CD4-positive, alpha-beta T cell (primary cell): Measurements from ENCODE around the gene KRTAP10-7. TPM values are rescaled to one million over a fixed set of nuclear protein-coding genes. Genes with fewer than 3 reads are reported as not detected.
"Not testable (repeated sequence)": the region's sequence is repeated elsewhere in the genome, so short reads cannot be mapped to it uniquely, and the experiment has no call there.

Experiments
- ATAC-seq: fragments of 200-7000 bp; cut with Tn5 transposase; one replicate; pipeline ENCODE4 v1.10.0; 2022; ENCODE audit warnings: mild to moderate bottlenecking; ENCODE audit not compliant: poor library complexity
- CTCF ChIA-PET: fragments of 350-600 bp; sonication (Branson Sonifier 250); formaldehyde crosslinking; loops from one replicate; lab custom pipeline; 2021; ENCODE audit warnings: antibody characterized with exemption, inconsistent platforms; lab: Charles Lee
- POLR2A ChIA-PET: fragments of 350-600 bp; sonication (Branson Sonifier 250); formaldehyde crosslinking; loops from one replicate; lab custom pipeline; 2021; ENCODE audit warnings: antibody characterized with exemption, inconsistent platforms; lab: Charles Lee
- DNase-seq, 14 experiments: peaks; one replicate each; pipeline ENCODE4 v3.0.0-alpha.2; 2013 to 2020; ENCODE audit warnings: mixed read lengths in 2 of 14
- H3K27ac ChIP-seq, 2 donors: one replicate each; pipeline versions ENCODE4 v1.5.1 to v1.7.0; 2013; ENCODE audit warnings: low read length in 2 of 2, low read depth in 1 of 2, mild to moderate bottlenecking in 1 of 2
- H3K27me3 ChIP-seq, 2 experiments: 1 replicate in 1 of 2; 2 replicates in 1 of 2; pipeline versions ENCODE4 v1.6.1 to v1.7.0; 2013; ENCODE audit warnings: low read length in 2 of 2, control low read depth in 1 of 2, mild to moderate bottlenecking in 1 of 2, moderate library complexity in 1 of 2; ENCODE audit not compliant: insufficient read depth in 2 of 2, control insufficient read depth in 1 of 2
- H3K36me3 ChIP-seq: one replicate; pipeline ENCODE4 v1.6.1; 2013; ENCODE audit warnings: low read length, control low read depth; ENCODE audit not compliant: insufficient read depth
- H3K4me1 ChIP-seq: one replicate; pipeline ENCODE4 v1.6.1; 2013; ENCODE audit warnings: low read length, control low read depth; ENCODE audit not compliant: insufficient read depth
- H3K4me3 ChIP-seq: one replicate; pipeline ENCODE4 v1.5.1; 2013; ENCODE audit warnings: mild to moderate bottlenecking, low read length, moderate library complexity
- H3K9me3 ChIP-seq, 2 experiments: 1 replicate in 1 of 2; 2 replicates in 1 of 2; pipeline versions ENCODE4 v1.6.1 to v1.7.0; 2013; ENCODE audit warnings: low read length in 2 of 2, mild to moderate bottlenecking in 2 of 2, control low read depth in 1 of 2, moderate library complexity in 1 of 2; ENCODE audit not compliant: control insufficient read depth in 1 of 2, insufficient read depth in 1 of 2
- H3K27ac Mint-ChIP-seq: one replicate; pipeline ENCODE4 v1.8.0; 2020; ENCODE audit warnings: mixed read lengths
- H3K27me3 Mint-ChIP-seq: one replicate; pipeline ENCODE4 v1.8.0; 2021; ENCODE audit warnings: mixed read lengths
- H3K36me3 Mint-ChIP-seq: one replicate; pipeline ENCODE4 v1.8.0; 2021; ENCODE audit warnings: low read depth, mixed read lengths
- H3K4me1 Mint-ChIP-seq: one replicate; pipeline ENCODE4 v1.8.0; 2021; ENCODE audit warnings: low read depth, mixed read lengths
- H3K4me3 Mint-ChIP-seq: one replicate; pipeline ENCODE4 v1.8.0; 2020; ENCODE audit warnings: mild to moderate bottlenecking, mixed read lengths
- H3K9me3 Mint-ChIP-seq: one replicate; pipeline ENCODE4 v1.8.0; 2020; ENCODE audit warnings: mixed read lengths
- CTCF ChIP-seq: fragments of 200-600 bp; IDR thresholded peaks from one replicate; pipeline ENCODE4 v1.8.0; 2022; ENCODE audit warnings: antibody characterized with exemption, mild to moderate bottlenecking
- intact Hi-C, 2 experiments: fragments of 100-400 bp; cut with DNase I in 1 of 2; cut with micrococcal nuclease in 1 of 2; formaldehyde crosslinking; loops; one replicate each; pipeline versions ENCODE4 v1.15.1 to v1.9.0; 2023 to 2025; cut with DNase I, micrococcal nuclease
- total RNA-seq, 174 experiments: library from RNA in 2 of 174; stranded (reverse) in 2 of 174; gene quantifications; one replicate each; pipeline ENCODE4 v1.2.3 and lab custom pipeline; 2021 to 2026

Gene KRTAP10-7
- total RNA-seq, 2 experiments from 2014 or later = not detected

GRCh38 chr21:44589586-44590305 lies 10.7 kb upstream of the KRTAP10-7 start:
- Mint-ChIP-seq H3K27me3 (peaks cover 41% of the 10 kb centered on the region), H3K27ac (no peak overlapping the region), H3K36me3 (no peaks in the 10 kb centered on the region), H3K9me3 (no peaks in the 10 kb centered on the region), H3K4me3 (no peak overlapping the region), H3K4me1 (no peaks in the 10 kb centered on the region)
- DNase-seq = no peak
- ATAC-seq = no peak
- H3K4me3 ChIP-seq = no peak overlapping the region
- intact Hi-C loops = no loop called here
- POLR2A ChIA-PET = no interaction called here
- peaks cover 0 to 15% of the 10 kb centered on the region in 2 experiments for H3K27me3 ChIP-seq
- H3K9me3 ChIP-seq = peaks cover 0 to 3% of the 10 kb centered on the region in 2 experiments
- no peaks in the 10 kb centered on the region for H3K4me1 ChIP-seq
- CTCF ChIA-PET = no interaction called here
- no peaks in the 10 kb centered on the region for H3K36me3 ChIP-seq
- TF ChIP-seq CTCF = no peak
- H3K27ac ChIP-seq = no peak overlapping the region

- H3K4me3 ChIP-seq = no peak overlapping the region
- intact Hi-C loops = no loop called here
- no peaks in the 10 kb centered on the region for H3K36me3 ChIP-seq
- H3K27me3 Mint-ChIP-seq = peaks cover 37% of the 10 kb centered on the region
- CTCF ChIA-PET = no interaction called here
- H3K27ac ChIP-seq = no peak overlapping the region
- no peaks in the 10 kb centered on the region for H3K9me3 Mint-ChIP-seq
- POLR2A ChIA-PET = no interaction called here
- no peak overlapping the region for H3K27ac Mint-ChIP-seq
- H3K36me3 Mint-ChIP-seq = no peaks in the 10 kb centered on the region
- H3K4me1 ChIP-seq = no peaks in the 10 kb centered on the region
- no peak overlapping the region for H3K4me3 Mint-ChIP-seq
- H3K27me3 ChIP-seq = peaks cover 0 to 14% of the 10 kb centered on the region in 2 experiments
- ATAC-seq (no peak), DNase-seq (no peak)
- no peaks in the 10 kb centered on the region for H3K4me1 Mint-ChIP-seq
- no peak for TF ChIP-seq CTCF
- peaks cover 0 to 3% of the 10 kb centered on the region in 2 experiments for H3K9me3 ChIP-seq
Observed at GRCh38 chr21:44590311-44590721, 10.1 kb upstream of the KRTAP10-7 start.

- CTCF ChIA-PET, H3K9me3 Mint-ChIP-seq, H3K27ac Mint-ChIP-seq: not testable (repeated sequence)
Observed at GRCh38 chr21:44590897-44591800, 9.2 kb upstream of the KRTAP10-7 start.

GRCh38 chr21:44591801-44592130 lies 8.6 kb upstream of the KRTAP10-7 start:
- peaks cover 26% of the 10 kb centered on the region for H3K27me3 Mint-ChIP-seq
- intact Hi-C loops, DNase-seq, H3K4me3 Mint-ChIP-seq, H3K27ac ChIP-seq, H3K36me3 Mint-ChIP-seq, H3K4me1 Mint-ChIP-seq, ATAC-seq, H3K4me3 ChIP-seq, H3K36me3 ChIP-seq, CTCF ChIA-PET, H3K9me3 ChIP-seq, H3K4me1 ChIP-seq, H3K27ac Mint-ChIP-seq, H3K27me3 ChIP-seq, H3K9me3 Mint-ChIP-seq, POLR2A ChIA-PET: not testable (repeated sequence)

More at GRCh38 chr21:44590897-44591800, 9.2 kb upstream of the KRTAP10-7 start:
- POLR2A ChIA-PET, H3K36me3 Mint-ChIP-seq, H3K27ac ChIP-seq, H3K27me3 ChIP-seq, ATAC-seq, H3K4me3 Mint-ChIP-seq, H3K9me3 ChIP-seq, H3K4me3 ChIP-seq, DNase-seq, H3K4me1 ChIP-seq, H3K36me3 ChIP-seq, H3K4me1 Mint-ChIP-seq, intact Hi-C loops: not testable (repeated sequence)
- H3K27me3 Mint-ChIP-seq = peaks cover 30% of the 10 kb centered on the region
